Astrocyte (in vitro differentiated cells and primary cell): ENCODE data around the gene NKAIN2. TPM values are rescaled to one million over a fixed set of nuclear protein-coding genes. Genes with fewer than 3 reads are reported as not detected.

ENCODE experiments used
- DNase-seq: peaks from one replicate; pipeline ENCODE4 v3.0.0-alpha.2; 2010; ENCODE audit warnings: low read depth
- FAIRE-seq: peaks from 2 replicates; lab custom pipeline; 2011; peaks lifted over from hg19 to GRCh38; lab: Jason Lieb, UNC
- H2AFZ ChIP-seq: 2 replicates; pipeline ENCODE4 v1.6.0; 2012; ENCODE audit warnings: low read depth, low read length, inconsistent platforms
- H3K27ac ChIP-seq: 2 replicates; pipeline ENCODE4 v1.5.1; 2011; ENCODE audit warnings: low read depth, low read length, inconsistent platforms
- H3K27me3 ChIP-seq: 2 replicates; pipeline ENCODE4 v1.6.0; 2011; ENCODE audit warnings: low read length, inconsistent platforms; ENCODE audit not compliant: insufficient read depth
- H3K36me3 ChIP-seq: 2 replicates; pipeline ENCODE4 v1.5.1; 2011; ENCODE audit warnings: low read length, inconsistent platforms; ENCODE audit not compliant: insufficient read depth
- H3K4me1 ChIP-seq: 2 replicates; pipeline ENCODE4 v1.5.1; 2011; ENCODE audit warnings: low read length, inconsistent platforms; ENCODE audit not compliant: insufficient read depth
- H3K4me2 ChIP-seq: 2 replicates; pipeline ENCODE4 v1.6.0; 2012; ENCODE audit warnings: low read length, inconsistent platforms
- H3K4me3 ChIP-seq: 2 replicates; pipeline ENCODE4 v1.5.1; 2011; ENCODE audit warnings: low read depth, mild to moderate bottlenecking, low read length, inconsistent platforms; ENCODE audit not compliant: insufficient read depth
- H3K79me2 ChIP-seq: 2 replicates; pipeline ENCODE4 v1.6.0; 2012; ENCODE audit warnings: mild to moderate bottlenecking, low read length, inconsistent platforms; ENCODE audit not compliant: insufficient read depth
- H3K9ac ChIP-seq: 2 replicates; pipeline ENCODE4 v1.6.0; 2012; ENCODE audit warnings: mild to moderate bottlenecking, low read length, inconsistent platforms
- H3K9me3 ChIP-seq: 2 replicates; pipeline ENCODE4 v1.5.1; 2012; ENCODE audit warnings: low read depth, mild to moderate bottlenecking, low read length, inconsistent platforms; ENCODE audit not compliant: insufficient read depth
- H4K20me1 ChIP-seq: 2 replicates; pipeline ENCODE4 v1.6.0; 2012; ENCODE audit warnings: low read length, inconsistent platforms; ENCODE audit not compliant: insufficient read depth
- H3K27ac Mint-ChIP-seq: one replicate; pipeline ENCODE4 v1.8.0; 2021; ENCODE audit warnings: mild to moderate bottlenecking, mixed read lengths; ENCODE audit not compliant: unreplicated experiment
- H3K27me3 Mint-ChIP-seq: one replicate; pipeline ENCODE4 v1.8.0; 2021; ENCODE audit warnings: low read depth, mixed read lengths; ENCODE audit not compliant: unreplicated experiment
- H3K36me3 Mint-ChIP-seq: one replicate; pipeline ENCODE4 v1.8.0; 2021; ENCODE audit warnings: low read depth, mixed read lengths; ENCODE audit not compliant: unreplicated experiment
- H3K4me1 Mint-ChIP-seq: one replicate; pipeline ENCODE4 v1.8.0; 2021; ENCODE audit warnings: low read depth, mixed read lengths; ENCODE audit not compliant: unreplicated experiment
- H3K4me3 Mint-ChIP-seq: one replicate; pipeline ENCODE4 v1.8.0; 2021; ENCODE audit warnings: mild to moderate bottlenecking, moderate library complexity, mixed read lengths; ENCODE audit not compliant: unreplicated experiment
- H3K9me3 Mint-ChIP-seq: one replicate; pipeline ENCODE4 v1.8.0; 2021; ENCODE audit warnings: mild to moderate bottlenecking, mixed read lengths; ENCODE audit not compliant: unreplicated experiment
- CTCF ChIP-seq: IDR thresholded peaks from 2 replicates; pipeline ENCODE4 v1.5.1; 2011; ENCODE audit warnings: low read depth, mild to moderate bottlenecking, inconsistent platforms, low read length, moderate library complexity; ENCODE audit not compliant: insufficient read depth
- EZH2 ChIP-seq: IDR thresholded peaks from 2 replicates; pipeline ENCODE4 v1.6.1; 2012; ENCODE audit warnings: mild to moderate bottlenecking, low read length, inconsistent platforms; ENCODE audit not compliant: insufficient read depth
- total RNA-seq: library from RNA; stranded (reverse); gene quantifications from 2 replicates; pipeline ENCODE4 v1.2.1, GENCODE V29; 2021

The NKAIN2 gene
- total RNA-seq, 1 donor from 2014 or later, result 0.07 TPM

- H3K9me3 ChIP-seq, result no peaks in the 10 kb centered on the region
- no peak overlapping the region for H3K9ac ChIP-seq
- no peak for DNase-seq
- H3K27ac ChIP-seq, result no peak overlapping the region
- FAIRE-seq, result no peak
- no peaks in the 10 kb centered on the region for H3K79me2 ChIP-seq
- Mint-ChIP-seq H3K4me1 (no peaks in the 10 kb centered on the region), H3K27ac (no peak overlapping the region), H3K4me3 (no peak overlapping the region), H3K36me3 (no peaks in the 10 kb centered on the region), H3K27me3 (no peaks in the 10 kb centered on the region), H3K9me3 (no peaks in the 10 kb centered on the region)
- TF ChIP-seq EZH2 (no peak), CTCF (no peak)
- H3K27me3 ChIP-seq, result no peaks in the 10 kb centered on the region
- no peaks in the 10 kb centered on the region for H3K4me1 ChIP-seq
- H2AFZ ChIP-seq, result no peak overlapping the region
- H3K36me3 ChIP-seq, result no peaks in the 10 kb centered on the region
- H3K4me2 ChIP-seq, result no peak overlapping the region
- no peak overlapping the region for H3K4me3 ChIP-seq
- H4K20me1 ChIP-seq, result no peaks in the 10 kb centered on the region
Measured at GRCh38 chr6:124775121-124775520, 971.5 kb downstream of the NKAIN2 start.

- no peaks in the 10 kb centered on the region for H3K79me2 ChIP-seq
- Mint-ChIP-seq H3K27ac (no peak overlapping the region), H3K9me3 (no peaks in the 10 kb centered on the region), H3K36me3 (no peaks in the 10 kb centered on the region), H3K4me1 (no peaks in the 10 kb centered on the region), H3K27me3 (no peaks in the 10 kb centered on the region), H3K4me3 (no peak overlapping the region)
- no peak overlapping the region for H3K4me3 ChIP-seq
- H3K9me3 ChIP-seq, result no peaks in the 10 kb centered on the region
- TF ChIP-seq EZH2 (no peak), CTCF (no peak)
- no peaks in the 10 kb centered on the region for H4K20me1 ChIP-seq
- FAIRE-seq (no peak), DNase-seq (no peak)
- H3K4me1 ChIP-seq, result no peaks in the 10 kb centered on the region
- no peak overlapping the region for H3K27ac ChIP-seq
- H3K4me2 ChIP-seq, result no peak overlapping the region
- H3K27me3 ChIP-seq, result no peaks in the 10 kb centered on the region
- H3K9ac ChIP-seq, result no peak overlapping the region
- no peak overlapping the region for H2AFZ ChIP-seq
- no peaks in the 10 kb centered on the region for H3K36me3 ChIP-seq
Measured at GRCh38 chr6:124777863-124778262, 974.2 kb downstream of the NKAIN2 start.

GRCh38 chr6:124780623-124781022 is 977.0 kb downstream of the NKAIN2 start:
- Mint-ChIP-seq H3K36me3 (no peaks in the 10 kb centered on the region), H3K27ac (no peak overlapping the region), H3K4me3 (no peak overlapping the region), H3K9me3 (no peaks in the 10 kb centered on the region), H3K4me1 (no peaks in the 10 kb centered on the region), H3K27me3 (no peaks in the 10 kb centered on the region)
- no peaks in the 10 kb centered on the region for H3K9me3 ChIP-seq
- H3K4me3 ChIP-seq, result no peak overlapping the region
- no peaks in the 10 kb centered on the region for H3K4me1 ChIP-seq
- no peak overlapping the region for H3K27ac ChIP-seq
- no peak overlapping the region for H2AFZ ChIP-seq
- no peaks in the 10 kb centered on the region for H3K27me3 ChIP-seq
- no peaks in the 10 kb centered on the region for H3K36me3 ChIP-seq
- DNase-seq, result peak; percentile 4
- H3K4me2 ChIP-seq, result no peak overlapping the region
- H3K9ac ChIP-seq, result no peak overlapping the region
- no peaks in the 10 kb centered on the region for H3K79me2 ChIP-seq
- FAIRE-seq, result no peak
- H4K20me1 ChIP-seq, result no peaks in the 10 kb centered on the region
- TF ChIP-seq CTCF, result no peak
- TF ChIP-seq EZH2, result no peak
